ENCODE results near the gene FCHSD1. TPM values are rescaled to one million over a fixed set of nuclear protein-coding genes. Genes with fewer than 3 reads are reported as not detected.

The FCHSD1 gene
- total RNA-seq, 1 experiment from 2014 or later: 23.1 TPM

- no peak overlapping the region for H3K56ac ChIP-seq (ENCODE audit: insufficient read length, low read depth, low read length)
- H3K23ac ChIP-seq (ENCODE audit: insufficient read length, low read depth, low read length): no peak overlapping the region
- H3K27me3 Mint-ChIP-seq (ENCODE audit: low read depth): no peaks in the 10 kb centered on the region; the same call in 1 of the 2 replicates
- peak overlapping the region; percentile 20 for H2BK5ac ChIP-seq (ENCODE audit: insufficient read length, low read length)
- no peak overlapping the region for H2AFZ ChIP-seq (ENCODE audit: low read length)
- peaks cover 36 to 40% of the 10 kb centered on the region in 2 experiments for H3K4me1 Mint-ChIP-seq
- peak overlapping the region in 2 of 3 experiments; percentile 53 to 93; a peak in 1 of 7 replicates for H3K27ac Mint-ChIP-seq
- TF ChIP-seq CTCF (conservative IDR thresholded peaks at IDR 0.05): no peak
- H3K27me3 ChIP-seq (ENCODE audit: insufficient read depth, low read length): no peaks in the 10 kb centered on the region
- no peak overlapping the region for H2BK15ac ChIP-seq (ENCODE audit: low read depth, low read length)
- no peaks in the 10 kb centered on the region for H4K20me1 ChIP-seq (ENCODE audit: control insufficient read depth, insufficient read depth, insufficient read length)
- no peak overlapping the region for H3K27ac ChIP-seq (ENCODE audit: insufficient read length, low read depth, low read length)
- H2BK12ac ChIP-seq (ENCODE audit: insufficient read length, low read depth, low read length): no peak overlapping the region
- H3K14ac ChIP-seq (ENCODE audit: insufficient read depth, low read length): no peak overlapping the region
- H4K91ac ChIP-seq (ENCODE audit: insufficient read length, low read depth, low read length): no peak overlapping the region
- no peak overlapping the region for H2BK20ac ChIP-seq (ENCODE audit: low read depth, low read length, poor library complexity, severe bottlenecking)
- peaks cover 0 to 4% of the 10 kb centered on the region in 2 experiments; a peak in 1 of 5 replicates for H3K9me3 Mint-ChIP-seq
- H3K79me2 ChIP-seq (ENCODE audit: insufficient read depth, low read length): no peaks in the 10 kb centered on the region
- H3K9me3 ChIP-seq (ENCODE audit: control insufficient read depth, low read depth, low read length): no peaks in the 10 kb centered on the region
- H3K4me2 ChIP-seq (ENCODE audit: insufficient read depth, insufficient read length, low read length): no peak overlapping the region
- no peak overlapping the region for H3T11ph ChIP-seq (ENCODE audit: low read length)
- no peak overlapping the region for H3K9ac ChIP-seq (ENCODE audit: extremely low read depth, insufficient read length, low read length)
- DNase-seq: no peak
- no peak overlapping the region for H2AK5ac ChIP-seq (ENCODE audit: insufficient read length, low read length)
- H3K23me2 ChIP-seq (ENCODE audit: insufficient read length, low read depth, low read length, poor library complexity, severe bottlenecking): peaks cover 13% of the 10 kb centered on the region
- no peak overlapping the region for H3K18ac ChIP-seq (ENCODE audit: insufficient read length, low read depth, low read length)
- H3K79me1 ChIP-seq (ENCODE audit: insufficient read depth, low read depth, low read length, poor library complexity, severe bottlenecking): no peaks in the 10 kb centered on the region
- no peak overlapping the region for H3K4ac ChIP-seq (ENCODE audit: low read depth, low read length)
- H3K36me3 Mint-ChIP-seq (ENCODE audit: insufficient read depth in 1 of 3, low read depth in 3 of 3): peaks cover 20 to 22% (median 22%) of the 10 kb centered on the region in 3 experiments
- no peak overlapping the region for H4K8ac ChIP-seq (replicated peaks; ENCODE audit: insufficient read length, low read depth, low read length)
- peak overlapping the region in 1 of 2 experiments; percentile 83; a peak in 1 of 5 replicates for H3K4me3 Mint-ChIP-seq
- no CpG with 5 or more reads among the region's 16 CpGs for WGBS (ENCODE audit: extremely low coverage, insufficient read length, low lambda C conversion rate)
- H4K5ac ChIP-seq (ENCODE audit: insufficient read length, low read depth, low read length): no peak overlapping the region
- peaks cover 4% of the 10 kb centered on the region; the same call in 1 of the 2 replicates for H3K4me1 ChIP-seq (ENCODE audit: insufficient read depth, low read length)
- no peak overlapping the region for H2BK120ac ChIP-seq (ENCODE audit: low read depth, low read length, poor library complexity, severe bottlenecking)
These were observed 29.0 kb upstream of the FCHSD1 start for GRCh38 chr5:141680178-141680577.
